ENCODE data around the gene RANBP2. TPM values are rescaled to one million over a fixed set of nuclear protein-coding genes. Genes with fewer than 3 reads are reported as not detected.
"Not testable (repeated sequence)": the region's sequence is repeated elsewhere in the genome, so short reads cannot be mapped to it uniquely, and the experiment has no call there.

RANBP2 gene
- total and polyA plus RNA-seq, 2 experiments from 2014 or later = 23.0 to 98.0 TPM

GRCh38 chr2:108707300-108707699 lies 12.0 kb upstream of the RANBP2 start (continued):
- no peak for TF ChIP-seq REST (IDR thresholded peaks at IDR 0.05; ENCODE audit: unreplicated experiment)
- no peak for TF ChIP-seq ZNF462 (CRISPR knock-in tag; IDR thresholded peaks at IDR 0.05)
- TF ChIP-seq ZNF114 (CRISPR knock-in tag; IDR thresholded peaks at IDR 0.05) = no peak

- not testable (repeated sequence) for H2AFZ ChIP-seq, H3K9me3 Mint-ChIP-seq, ATAC-seq
These were observed 2.3 kb upstream of the RANBP2 start for GRCh38 chr2:108716971-108717370.

GRCh38 chr2:108726048-108726447 lies 6.8 kb downstream of the RANBP2 start:
- DNase-seq (ENCODE audit: low spot score); H3K36me3 ChIP-seq (ENCODE audit: insufficient read depth); H3K27me3 Mint-ChIP-seq (ENCODE audit: insufficient read depth, low read depth, poor library complexity); H3K4me3 ChIP-seq; H3K4me2 ChIP-seq; H3K27me3 ChIP-seq (ENCODE audit: insufficient read depth); H3F3A ChIP-seq (replicated peaks; ENCODE audit: low read depth); H3K27ac ChIP-seq (ENCODE audit: low read depth); ATAC-seq; H2AFZ ChIP-seq; H3K9me2 ChIP-seq (ENCODE audit: insufficient read depth); H3K4me3 Mint-ChIP-seq; H3K36me3 Mint-ChIP-seq (ENCODE audit: low read depth); H3K9me3 Mint-ChIP-seq: not testable (repeated sequence)
- peaks cover 34% of the 10 kb centered on the region for H4K20me1 ChIP-seq (replicated peaks; ENCODE audit: insufficient read depth)
- H3K4me1 ChIP-seq (ENCODE audit: insufficient read depth) = peaks cover 12% of the 10 kb centered on the region; the same call in 1 of the 2 replicates
- H3K79me2 ChIP-seq (replicated peaks; ENCODE audit: insufficient read depth) = peaks cover 96% of the 10 kb centered on the region
- Mint-ChIP-seq H3K27ac (peak overlapping the region; percentile 30; the same call in 1 of the 2 replicates), H3K4me1 (peaks cover 21% of the 10 kb centered on the region)

More at GRCh38 chr2:108716971-108717370, 2.3 kb upstream of the RANBP2 start:
- peaks cover 20% of the 10 kb centered on the region for H3K79me2 ChIP-seq (replicated peaks; ENCODE audit: insufficient read depth)
- not testable (repeated sequence) for H3K27me3 ChIP-seq (ENCODE audit: insufficient read depth); H4K20me1 ChIP-seq (replicated peaks; ENCODE audit: insufficient read depth); H3K36me3 ChIP-seq (ENCODE audit: insufficient read depth); H3K4me1 Mint-ChIP-seq; H3K36me3 Mint-ChIP-seq (ENCODE audit: low read depth); DNase-seq (ENCODE audit: low spot score); H3K4me3 Mint-ChIP-seq; H3F3A ChIP-seq (replicated peaks; ENCODE audit: low read depth); H3K27ac Mint-ChIP-seq; H3K4me3 ChIP-seq; H3K27ac ChIP-seq (ENCODE audit: low read depth); H3K4me1 ChIP-seq (ENCODE audit: insufficient read depth); H3K9me2 ChIP-seq (ENCODE audit: insufficient read depth); H3K4me2 ChIP-seq
- H3K27me3 Mint-ChIP-seq (ENCODE audit: insufficient read depth, low read depth, poor library complexity) = peaks cover 13% of the 10 kb centered on the region

GRCh38 chr2:108734656-108735055 lies 15.4 kb downstream of the RANBP2 start:
- not testable (repeated sequence) for H3K4me3 ChIP-seq; H3K4me3 Mint-ChIP-seq; H3K27me3 Mint-ChIP-seq (ENCODE audit: insufficient read depth, low read depth, poor library complexity); H3K4me1 ChIP-seq (ENCODE audit: insufficient read depth); H4K20me1 ChIP-seq (replicated peaks; ENCODE audit: insufficient read depth); H3K4me1 Mint-ChIP-seq; H3K9me2 ChIP-seq (ENCODE audit: insufficient read depth); H3K27me3 ChIP-seq (ENCODE audit: insufficient read depth); DNase-seq (ENCODE audit: low spot score); ATAC-seq; H3K9me3 Mint-ChIP-seq; H3K36me3 ChIP-seq (ENCODE audit: insufficient read depth); H3K27ac ChIP-seq (ENCODE audit: low read depth); H3K27ac Mint-ChIP-seq; H3K4me2 ChIP-seq; H2AFZ ChIP-seq; H3F3A ChIP-seq (replicated peaks; ENCODE audit: low read depth)
- peaks cover 37% of the 10 kb centered on the region for H3K79me2 ChIP-seq (replicated peaks; ENCODE audit: insufficient read depth)
- H3K36me3 Mint-ChIP-seq (ENCODE audit: low read depth) = peaks cover 55% of the 10 kb centered on the region
